GM06990 (cell line): ENCODE measurements around the gene OR2H2.

Source experiments
- DNase-seq: peaks from one replicate; pipeline ENCODE4 v3.0.0-alpha.2; 2011; ENCODE audit not compliant: insufficient read length; ENCODE audit errors: extremely low read depth
- H3K27me3 ChIP-seq: replicated peaks from 2 replicates; pipeline ENCODE4 v1.6.0; 2011; ENCODE audit warnings: low read length; ENCODE audit not compliant: control insufficient read depth, insufficient read depth
- H3K36me3 ChIP-seq: 2 replicates; pipeline ENCODE4 v1.5.1; 2011; ENCODE audit warnings: low read length; ENCODE audit not compliant: control insufficient read depth, insufficient read depth
- H3K4me3 ChIP-seq: replicated peaks from 2 replicates; pipeline ENCODE4 v1.5.1; 2011; ENCODE audit warnings: low read depth, mild to moderate bottlenecking, control low read depth, low read length
- TF ChIP-seq, protein P1 (sequence below): IDR thresholded peaks from 2 replicates; pipeline ENCODE4 v1.5.1; 2011; ENCODE audit warnings: low read length, control low read depth, mild to moderate bottlenecking, inconsistent platforms; ENCODE audit not compliant: insufficient read depth, poor library complexity, severe bottlenecking

OR2H2 gene

DNA sequence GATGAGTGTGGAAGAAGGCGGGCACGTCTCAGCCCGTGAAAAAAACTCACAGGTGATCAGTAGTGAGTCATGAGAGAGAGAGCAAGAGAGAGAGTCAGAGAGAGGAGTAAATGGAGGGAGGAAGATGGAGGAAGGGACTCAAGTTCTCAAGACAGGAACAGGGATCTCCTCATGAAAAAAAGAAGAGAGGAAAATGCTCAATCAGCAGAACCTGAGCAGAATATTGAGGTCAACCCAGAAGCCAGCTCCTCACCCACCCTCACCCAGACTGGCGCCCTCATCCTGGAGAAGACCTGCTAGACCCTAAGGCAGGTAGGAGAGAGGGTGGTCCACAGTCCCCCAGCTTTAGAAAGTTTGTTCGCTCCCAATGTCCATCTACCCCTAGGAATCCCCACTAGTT is 30.2 kb upstream of the OR2H2 start:
- TF ChIP-seq, protein P1, sequence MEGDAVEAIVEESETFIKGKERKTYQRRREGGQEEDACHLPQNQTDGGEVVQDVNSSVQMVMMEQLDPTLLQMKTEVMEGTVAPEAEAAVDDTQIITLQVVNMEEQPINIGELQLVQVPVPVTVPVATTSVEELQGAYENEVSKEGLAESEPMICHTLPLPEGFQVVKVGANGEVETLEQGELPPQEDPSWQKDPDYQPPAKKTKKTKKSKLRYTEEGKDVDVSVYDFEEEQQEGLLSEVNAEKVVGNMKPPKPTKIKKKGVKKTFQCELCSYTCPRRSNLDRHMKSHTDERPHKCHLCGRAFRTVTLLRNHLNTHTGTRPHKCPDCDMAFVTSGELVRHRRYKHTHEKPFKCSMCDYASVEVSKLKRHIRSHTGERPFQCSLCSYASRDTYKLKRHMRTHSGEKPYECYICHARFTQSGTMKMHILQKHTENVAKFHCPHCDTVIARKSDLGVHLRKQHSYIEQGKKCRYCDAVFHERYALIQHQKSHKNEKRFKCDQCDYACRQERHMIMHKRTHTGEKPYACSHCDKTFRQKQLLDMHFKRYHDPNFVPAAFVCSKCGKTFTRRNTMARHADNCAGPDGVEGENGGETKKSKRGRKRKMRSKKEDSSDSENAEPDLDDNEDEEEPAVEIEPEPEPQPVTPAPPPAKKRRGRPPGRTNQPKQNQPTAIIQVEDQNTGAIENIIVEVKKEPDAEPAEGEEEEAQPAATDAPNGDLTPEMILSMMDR, result no peak
- DNase-seq, result no peak
- Histone ChIP-seq H3K27me3 (peaks cover 3% of the 10 kb centered on the region), H3K4me3 (no peak overlapping the region), H3K36me3 (no peaks in the 10 kb centered on the region)

DNA sequence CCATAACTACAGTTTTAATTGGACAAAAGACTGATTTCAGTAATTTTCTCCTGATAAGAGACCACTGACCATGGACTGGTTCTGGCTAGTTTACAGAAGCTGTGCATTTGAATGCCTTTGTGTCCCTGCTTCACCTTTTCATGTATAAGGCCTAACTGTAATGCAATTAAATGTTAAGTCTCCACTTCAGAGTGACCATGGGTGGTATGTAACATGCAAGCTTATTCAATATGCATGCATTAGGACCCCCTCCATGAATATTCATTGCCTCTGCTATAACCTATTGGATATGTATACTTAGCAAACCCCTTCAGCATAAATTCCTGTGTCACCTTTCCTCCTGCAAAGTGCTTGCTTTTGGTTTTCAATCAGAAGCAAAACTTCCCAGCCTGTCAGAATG is 27.6 kb upstream of the OR2H2 start:
- no peak overlapping the region for H3K4me3 ChIP-seq
- TF ChIP-seq, protein P1, result no peak
- no peaks in the 10 kb centered on the region for H3K36me3 ChIP-seq
- DNase-seq, result no peak
- peaks cover 3% of the 10 kb centered on the region for H3K27me3 ChIP-seq

DNA sequence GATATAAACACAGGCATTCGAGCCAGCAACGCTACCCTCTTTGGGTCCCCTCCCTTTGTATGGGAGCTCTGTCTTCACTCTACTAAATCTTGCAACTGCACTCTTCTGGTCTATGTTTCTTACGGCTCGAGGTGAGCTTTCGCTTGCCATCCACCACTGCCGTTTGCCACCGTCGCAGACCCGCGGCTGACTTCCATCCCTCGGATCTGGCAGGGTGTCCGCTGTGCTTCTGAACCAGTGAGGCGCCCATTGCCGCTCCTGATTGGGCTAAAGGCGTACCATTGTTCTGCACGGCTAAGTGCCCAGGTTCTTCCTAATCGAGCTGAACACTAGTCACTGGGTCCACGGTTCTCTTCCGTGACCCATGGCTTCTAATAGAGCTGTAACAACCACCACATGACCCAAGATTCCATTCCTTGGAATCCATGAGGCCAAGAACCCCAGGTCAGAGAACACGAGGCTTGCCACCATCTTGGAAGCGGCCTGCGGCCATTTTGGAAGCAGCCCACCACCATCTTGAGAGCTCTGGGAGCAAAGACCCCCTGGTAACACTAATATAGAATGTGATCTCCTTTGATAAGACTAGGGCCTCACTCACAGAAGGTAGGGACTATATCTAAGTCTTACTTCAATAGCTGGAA is 26.4 kb upstream of the OR2H2 start:
- no peak overlapping the region; the same call in 1 of the 2 replicates for H3K4me3 ChIP-seq
- H3K27me3 ChIP-seq, result no peaks in the 10 kb centered on the region; the same call in none of the 2 replicates
- no peak for DNase-seq
- no peaks in the 10 kb centered on the region for H3K36me3 ChIP-seq
- TF ChIP-seq, protein P1, result no peak

DNA sequence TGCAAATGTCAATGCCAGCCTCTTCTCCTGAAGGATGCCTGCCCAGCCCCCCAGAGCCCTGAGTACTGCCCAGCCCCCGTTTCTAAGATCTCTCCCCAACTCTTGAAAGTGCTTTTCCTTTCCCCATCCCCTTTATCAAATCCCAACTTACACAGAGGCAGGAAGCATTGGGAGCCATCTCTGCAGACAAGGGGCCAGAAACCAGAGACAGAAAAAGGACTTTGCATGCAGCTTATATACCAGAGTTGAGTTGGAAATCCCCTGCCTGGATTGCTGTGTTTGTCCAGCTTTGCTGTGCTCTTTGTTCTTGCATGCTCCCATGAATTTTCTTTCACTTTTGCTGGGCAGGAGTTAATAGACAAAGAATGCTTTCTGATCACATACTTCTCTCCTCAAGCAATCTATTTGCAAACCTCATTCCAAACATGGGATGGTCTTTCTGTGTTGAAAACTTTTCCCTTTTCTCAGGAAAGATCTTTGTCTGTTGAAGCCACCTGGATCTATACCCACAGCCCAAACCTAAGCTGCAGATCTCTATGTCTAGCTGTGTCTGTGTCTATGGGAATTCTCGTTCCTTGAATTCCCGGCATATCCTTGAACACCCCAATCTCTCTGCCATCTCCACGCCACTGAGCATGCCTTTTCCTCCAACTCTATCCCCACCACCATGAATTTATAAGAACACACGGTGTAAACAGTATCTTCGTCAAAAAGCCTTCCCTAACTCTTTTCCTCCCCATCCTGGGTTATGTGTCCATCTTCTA is 25.2 kb upstream of the OR2H2 start, which contains the start of gene UBD:
Gene UBD, minus strand, starts transcription at position 209 of the 764 bp plus-strand sequence. Its CDS starts 31 bp downstream, at position 178.
- TF ChIP-seq, protein P1, result no peak
- no peak for DNase-seq
- Histone ChIP-seq H3K36me3 (no peaks in the 10 kb centered on the region), H3K27me3 (no peaks in the 10 kb centered on the region; the same call in none of the 2 replicates), H3K4me3 (no peak within 1 kb of the TSS; the same call in 1 of the 2 replicates)

DNA sequence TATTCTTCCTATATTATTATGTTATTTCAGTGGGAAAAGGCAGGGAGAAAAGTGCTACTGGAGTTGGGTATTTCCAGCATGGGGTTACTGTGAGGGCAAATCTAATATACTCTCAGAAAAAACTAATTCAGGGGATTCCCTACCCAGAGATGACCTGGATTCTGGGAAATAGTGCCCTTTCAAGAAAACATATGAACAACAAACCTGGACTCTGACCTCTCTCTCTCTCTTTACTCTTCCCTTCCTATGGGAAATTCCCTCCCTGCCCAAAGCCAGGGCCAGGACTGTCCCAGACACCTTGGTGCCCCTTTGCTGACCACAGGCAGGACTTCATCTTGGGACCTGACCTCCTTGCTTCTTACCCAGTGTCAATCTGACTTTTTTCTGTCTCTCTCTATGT is 23.8 kb upstream of the OR2H2 start:
- TF ChIP-seq, protein P1, result no peak
- no peaks in the 10 kb centered on the region for H3K36me3 ChIP-seq
- H3K27me3 ChIP-seq, result no peaks in the 10 kb centered on the region; the same call in 1 of the 2 replicates
- no peak for DNase-seq
- H3K4me3 ChIP-seq, result no peak overlapping the region
